ENCODE results near the gene PITRM1. TPM values are rescaled to one million over a fixed set of nuclear protein-coding genes. Genes with fewer than 3 reads are reported as not detected.

PITRM1 gene
- total RNA-seq, 1 donor from 2014 or later = 65.8 TPM

- Mint-ChIP-seq H3K9me3 (ENCODE audit: unreplicated experiment) (no peaks in the 10 kb centered on the region), H3K27me3 (ENCODE audit: unreplicated experiment) (peaks cover 1% of the 10 kb centered on the region), H3K4me1 (ENCODE audit: low read depth, unreplicated experiment) (peaks cover 2% of the 10 kb centered on the region), H3K36me3 (ENCODE audit: unreplicated experiment) (peaks cover 9% of the 10 kb centered on the region), H3K4me3 (ENCODE audit: unreplicated experiment) (no peak overlapping the region), H3K27ac (ENCODE audit: unreplicated experiment) (no peak overlapping the region)
- DNase-seq = no peak
- no peak for TF ChIP-seq CTCF (IDR thresholded peaks at IDR 0.05; ENCODE audit: partially characterized antibody, unreplicated experiment)
These were observed 71.5 kb downstream of the PITRM1 start for GRCh38 chr10:3100856-3101640.

GRCh38 chr10:3100093-3100792 lies 72.3 kb downstream of the PITRM1 start:
- H3K27ac Mint-ChIP-seq (ENCODE audit: unreplicated experiment) = no peak overlapping the region
- no peak overlapping the region for H3K4me3 Mint-ChIP-seq (ENCODE audit: unreplicated experiment)
- H3K36me3 Mint-ChIP-seq (ENCODE audit: unreplicated experiment) = peaks cover 9% of the 10 kb centered on the region
- TF ChIP-seq CTCF (IDR thresholded peaks at IDR 0.05; ENCODE audit: partially characterized antibody, unreplicated experiment) = no peak
- no peaks in the 10 kb centered on the region for H3K9me3 Mint-ChIP-seq (ENCODE audit: unreplicated experiment)
- peaks cover 1% of the 10 kb centered on the region for H3K27me3 Mint-ChIP-seq (ENCODE audit: unreplicated experiment)
- DNase-seq = no peak
- H3K4me1 Mint-ChIP-seq (ENCODE audit: low read depth, unreplicated experiment) = peaks cover 2% of the 10 kb centered on the region

- H3K4me1 Mint-ChIP-seq (ENCODE audit: low read depth, unreplicated experiment) = peaks cover 2% of the 10 kb centered on the region
- TF ChIP-seq CTCF (IDR thresholded peaks at IDR 0.05; ENCODE audit: partially characterized antibody, unreplicated experiment) = no peak
- no peak for DNase-seq
- H3K4me3 Mint-ChIP-seq (ENCODE audit: unreplicated experiment) = no peak overlapping the region
- peaks cover 1% of the 10 kb centered on the region for H3K27me3 Mint-ChIP-seq (ENCODE audit: unreplicated experiment)
- H3K27ac Mint-ChIP-seq (ENCODE audit: unreplicated experiment) = no peak overlapping the region
- H3K36me3 Mint-ChIP-seq (ENCODE audit: unreplicated experiment) = peaks cover 9% of the 10 kb centered on the region
- no peaks in the 10 kb centered on the region for H3K9me3 Mint-ChIP-seq (ENCODE audit: unreplicated experiment)
These were observed 73.1 kb downstream of the PITRM1 start for GRCh38 chr10:3099291-3100092.

- Mint-ChIP-seq H3K9me3 (ENCODE audit: unreplicated experiment) (no peaks in the 10 kb centered on the region), H3K27me3 (ENCODE audit: unreplicated experiment) (peaks cover 1% of the 10 kb centered on the region), H3K4me1 (ENCODE audit: low read depth, unreplicated experiment) (peaks cover 2% of the 10 kb centered on the region), H3K4me3 (ENCODE audit: unreplicated experiment) (no peak overlapping the region), H3K27ac (ENCODE audit: unreplicated experiment) (no peak overlapping the region), H3K36me3 (ENCODE audit: unreplicated experiment) (peaks cover 9% of the 10 kb centered on the region)
- no peak for TF ChIP-seq CTCF (IDR thresholded peaks at IDR 0.05; ENCODE audit: partially characterized antibody, unreplicated experiment)
- no peak for DNase-seq
These were observed 73.9 kb downstream of the PITRM1 start for GRCh38 chr10:3098689-3099088.

All from glutamatergic neuron (in vitro differentiated cells).